SH-SY5Y (cell line): Measurements from ENCODE around the gene PLCD1.

Experiments used
- GATA2 ChIP-seq: IDR thresholded peaks from 2 replicates; pipeline ENCODE4 v1.6.1; 2011; ENCODE audit warnings: mild to moderate bottlenecking, low read depth, low read length
- GATA3 ChIP-seq: IDR thresholded peaks from 2 replicates; pipeline ENCODE4 v1.6.1; 2011; ENCODE audit warnings: low read depth, mild to moderate bottlenecking, low read length, moderate library complexity

- TF ChIP-seq GATA2 (no peak), GATA3 (no peak)
Observed at GRCh38 chr3:37994639-37994972, 34.8 kb downstream of the PLCD1 start.
